ENCODE measurements around the gene ADGRL2.

ADGRL2 gene

GRCh38 chr1:81799939-81800694 lies 617 bp upstream of the ADGRL2 start:
- H3K4me1 ChIP-seq (ENCODE audit: control insufficient read depth, insufficient read depth, low read length) = 0 out of 2 replicates have a peak, but pooled peaks cover 5% of the 10 kb centered on the region
- ChIA-PET POLR2A (interaction anchor here (0.5 to 1.5 kb wide), 11 partner anchors 12 to 754 kb away, joined by 3 to 7 read pairs (median 3); no protein-coding TSS in a partner anchor), CTCF (interaction anchor here (0.6 to 1.0 kb wide), 4 partner anchors 15 to 766 kb away, joined by 3 to 5 read pairs (median 4); no protein-coding TSS in a partner anchor)
- H3K27ac ChIP-seq (ENCODE audit: extremely low read depth, low read depth, low read length) = peak overlapping the region; percentile 95
- H3K36me3 ChIP-seq (ENCODE audit: control insufficient read depth in 2 of 2, insufficient read depth in 1 of 2, low read length in 2 of 2) = no peaks in the 10 kb centered on the region
- peak overlapping the region; percentile 99 for H3K4me3 ChIP-seq (ENCODE audit: low read depth, low read length)
- no peaks in the 10 kb centered on the region for H3K9me3 ChIP-seq (ENCODE audit: control insufficient read depth, insufficient read depth, low read depth, low read length)
- TF ChIP-seq WT1 (tag by site-specific recombination; IDR thresholded peaks at IDR 0.05) = no peak
- TF ChIP-seq SP7 (tag by site-specific recombination; IDR thresholded peaks at IDR 0.05) = peak; percentile 41
- TF ChIP-seq KLF17 (tag by site-specific recombination; IDR thresholded peaks at IDR 0.05) = 0 out of 2 replicates have a peak, but pooled peaks have one; percentile 40
- TF ChIP-seq CTCF (tag by site-specific recombination; IDR thresholded peaks at IDR 0.05) = no peak
- peak; percentile 49; the same call in 1 of the 2 replicates for TF ChIP-seq ZNF18 (tag by site-specific recombination; IDR thresholded peaks at IDR 0.05)
- TF ChIP-seq ZNF585B (tag by site-specific recombination; IDR thresholded peaks at IDR 0.05) = no peak
- TF ChIP-seq ZNF521 (tag by site-specific recombination; IDR thresholded peaks at IDR 0.05) = no peak
- TF ChIP-seq ZNF214 (tag by site-specific recombination; IDR thresholded peaks at IDR 0.05; ENCODE audit: borderline replicate concordance) = no peak
- no peak for TF ChIP-seq ZNF223 (tag by site-specific recombination; IDR thresholded peaks at IDR 0.05)
- TF ChIP-seq KLF9 (tag by site-specific recombination; IDR thresholded peaks at IDR 0.05; ENCODE audit: low read depth) = 0 out of 2 replicates have a peak, but pooled peaks have one; percentile 12
- no peak; the same call in 1 of the 2 replicates for TF ChIP-seq ZBTB48 (tag by site-specific recombination; IDR thresholded peaks at IDR 0.05)
- TF ChIP-seq KLF10 (tag by site-specific recombination; IDR thresholded peaks at IDR 0.05) = 0 out of 2 replicates have a peak, but pooled peaks have one; percentile 44
- no peak; the same call in 1 of the 2 replicates for TF ChIP-seq ZBTB21 (tag by site-specific recombination; IDR thresholded peaks at IDR 0.05)
- TF ChIP-seq ZNF24 (tag by site-specific recombination; IDR thresholded peaks at IDR 0.05) = peak; percentile 71; the same call in 1 of the 2 replicates
- no peak for TF ChIP-seq ZNF248 (tag by site-specific recombination; IDR thresholded peaks at IDR 0.05)
- no peak for TF ChIP-seq ZNF704 (tag by site-specific recombination; IDR thresholded peaks at IDR 0.05)
- no peak for TF ChIP-seq ZNF350 (tag by site-specific recombination; IDR thresholded peaks at IDR 0.05)
- peak; percentile 84 for TF ChIP-seq ZNF561 (tag by site-specific recombination; IDR thresholded peaks at IDR 0.05; ENCODE audit: borderline replicate concordance)
- TF ChIP-seq PATZ1 (tag by site-specific recombination; IDR thresholded peaks at IDR 0.05) = peak; percentile 85
- peak; percentile 63; the same call in 1 of the 2 replicates for TF ChIP-seq ZNF324 (tag by site-specific recombination; IDR thresholded peaks at IDR 0.05)
- peak; percentile 95 for TF ChIP-seq ZNF335 (tag by site-specific recombination; conservative IDR thresholded peaks at IDR 0.05)
- no peak for TF ChIP-seq ZSCAN18 (tag by site-specific recombination; IDR thresholded peaks at IDR 0.05)
- TF ChIP-seq ZNF19 (tag by site-specific recombination; IDR thresholded peaks at IDR 0.05; ENCODE audit: low read depth) = no peak
- no peak for TF ChIP-seq ZNF26 (tag by site-specific recombination; IDR thresholded peaks at IDR 0.05)
- TF ChIP-seq ZNF529 (tag by site-specific recombination; IDR thresholded peaks at IDR 0.05; ENCODE audit: insufficient replicate concordance) = no peak
- TF ChIP-seq ZNF146 (tag by site-specific recombination; IDR thresholded peaks at IDR 0.05) = no peak
